GM18520 (cell line): ENCODE measurements around the gene CDK14.

Source experiments
- ATAC-seq: cut with Tn5 transposase; IDR thresholded peaks from one replicate; pipeline ENCODE4 v1.9.1; 2021; ENCODE audit not compliant: unreplicated experiment

Gene CDK14

GRCh38 chr7:90933984-90934383 lies 337.9 kb downstream of the CDK14 start:
- ATAC-seq: no peak

DNA sequence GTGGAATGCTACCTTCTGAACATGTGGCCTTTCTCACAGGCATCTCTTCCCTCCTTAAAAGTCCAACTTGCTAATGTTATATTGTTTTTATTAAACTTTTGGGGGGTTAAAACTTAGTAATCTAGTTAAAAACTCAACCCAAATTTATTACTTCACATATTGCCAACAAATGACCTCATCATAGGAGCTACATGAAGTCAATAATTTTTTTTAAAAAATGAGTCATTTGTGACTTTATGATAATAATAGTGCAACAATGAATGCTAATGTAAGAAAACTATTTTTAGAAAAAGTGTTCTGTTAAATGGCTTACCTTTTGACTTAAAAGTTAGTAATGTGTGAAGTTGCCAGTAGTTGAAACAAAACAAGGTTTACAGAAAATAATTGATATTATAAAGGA lies 342.2 kb downstream of the CDK14 start:
- ATAC-seq: no peak

DNA sequence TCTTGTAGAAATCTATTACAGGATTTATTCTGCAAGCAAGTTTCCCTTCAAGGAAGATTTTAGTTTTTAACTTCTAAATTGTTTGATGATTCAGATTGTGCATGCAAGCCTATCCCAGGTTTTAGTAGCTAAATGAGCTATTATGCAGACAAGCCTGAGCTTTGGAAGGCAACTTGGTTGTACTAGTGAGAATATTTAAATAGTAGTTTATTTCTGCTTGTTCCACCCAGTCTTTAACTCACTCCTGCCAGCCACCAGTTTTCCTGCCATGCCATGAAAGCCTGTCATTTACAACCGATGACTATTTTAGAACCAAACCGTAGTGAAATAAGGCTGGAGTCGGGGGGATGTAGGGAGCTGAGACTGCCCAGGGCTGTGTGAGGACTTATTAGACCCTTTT lies 343.5 kb downstream of the CDK14 start:
- ATAC-seq: no peak

GRCh38 chr7:90944021-90944420 lies 347.9 kb downstream of the CDK14 start:
- no peak for ATAC-seq

- no peak for ATAC-seq
Measured at GRCh38 chr7:90945104-90945787, 349.1 kb downstream of the CDK14 start.

- ATAC-seq: no peak
Measured at GRCh38 chr7:90946730-90947501, 350.8 kb downstream of the CDK14 start.

- ATAC-seq: no peak
Measured at GRCh38 chr7:90948085-90948484, 352.0 kb downstream of the CDK14 start.

GRCh38 chr7:90951229-90951628 lies 355.1 kb downstream of the CDK14 start:
- no peak for ATAC-seq

- no peak for ATAC-seq
Measured at GRCh38 chr7:90951986-90952954, 356.1 kb downstream of the CDK14 start.

GRCh38 chr7:90955641-90956207 lies 359.6 kb downstream of the CDK14 start:
- ATAC-seq: no peak

DNA sequence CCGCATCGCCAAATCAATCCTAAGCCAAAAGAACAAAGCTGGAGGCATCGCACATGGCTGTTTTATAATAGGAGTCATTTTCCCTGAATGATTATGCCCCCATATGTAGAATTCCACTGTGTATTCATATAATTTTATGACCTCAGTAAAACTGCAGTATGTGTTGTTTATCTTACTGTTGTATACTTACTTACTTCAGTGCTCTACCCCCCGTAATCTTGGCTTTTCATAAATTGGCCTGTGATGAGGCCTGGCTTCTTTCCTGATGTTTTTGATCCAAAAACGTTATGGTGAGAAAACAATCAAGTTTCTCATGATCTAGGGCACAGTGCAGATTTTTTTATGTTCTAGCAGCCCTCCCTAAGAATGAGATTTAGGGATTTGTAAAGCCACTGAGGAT lies 361.8 kb downstream of the CDK14 start:
- no peak for ATAC-seq

- ATAC-seq: no peak
Measured at GRCh38 chr7:90958647-90959046, 362.5 kb downstream of the CDK14 start.

GRCh38 chr7:90961037-90961725 lies 365.1 kb downstream of the CDK14 start:
- ATAC-seq: peak; percentile 56

- no peak for ATAC-seq
Measured at GRCh38 chr7:90965211-90965610, 369.1 kb downstream of the CDK14 start.

GRCh38 chr7:90966346-90966745 lies 370.2 kb downstream of the CDK14 start:
- ATAC-seq: no peak

DNA sequence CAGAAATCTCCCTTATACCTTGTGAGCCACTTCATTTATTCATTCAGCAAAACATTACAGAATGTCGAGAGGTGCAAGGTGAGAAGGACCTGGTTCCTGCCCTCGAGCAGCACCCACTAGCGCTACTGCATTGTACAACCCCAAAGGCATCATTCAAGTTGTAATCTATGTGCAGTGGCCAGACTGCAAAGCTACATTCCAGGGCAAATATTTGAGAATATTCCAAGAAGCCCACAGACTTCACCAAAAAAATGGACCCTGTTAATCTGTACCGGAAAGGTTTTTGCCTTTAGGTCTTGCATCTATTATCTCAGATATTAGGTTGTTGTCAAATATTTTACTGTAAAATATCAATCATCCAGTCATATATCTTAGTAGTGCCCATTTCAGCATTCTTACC lies 372.8 kb downstream of the CDK14 start:
- ATAC-seq: no peak

DNA sequence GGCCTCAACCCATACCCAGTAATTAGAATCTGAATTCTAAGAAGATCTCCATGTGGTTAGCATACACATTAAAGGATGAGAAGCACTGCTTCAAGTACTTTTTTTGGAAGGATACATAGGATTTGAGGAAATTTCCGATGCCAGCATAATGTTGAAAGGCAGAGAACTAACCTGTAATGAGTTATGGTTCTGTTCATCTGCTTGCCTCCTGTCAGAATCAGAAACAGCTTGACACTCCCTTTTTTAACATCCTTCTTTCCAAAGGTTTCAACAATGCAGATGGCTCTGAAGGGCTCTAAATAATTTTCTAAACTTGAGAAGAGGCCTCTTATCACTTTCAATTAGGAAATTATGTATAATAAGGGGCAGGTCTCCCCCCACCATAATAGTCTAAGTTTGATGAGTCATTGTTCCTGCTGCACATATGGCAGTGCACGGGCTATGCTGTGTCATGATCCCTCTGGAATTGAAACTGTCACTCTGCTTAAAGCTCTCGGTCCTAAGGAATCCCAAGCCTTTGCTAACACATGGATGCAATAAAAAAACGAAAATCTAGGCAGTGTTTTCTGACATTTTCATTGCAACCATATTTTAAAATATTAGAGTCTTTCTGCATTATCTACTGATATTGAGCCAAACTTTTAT lies 376.9 kb downstream of the CDK14 start:
- no peak for ATAC-seq

GRCh38 chr7:90977056-90977455 lies 380.9 kb downstream of the CDK14 start:
- ATAC-seq: no peak

GRCh38 chr7:90980545-90980944 lies 384.4 kb downstream of the CDK14 start:
- no peak for ATAC-seq

GRCh38 chr7:90982228-90982627 lies 386.1 kb downstream of the CDK14 start:
- no peak for ATAC-seq
